Mesendoderm (in vitro differentiated cells): Measurements from ENCODE around the gene PPP1R1A.

Experiments
- DNase-seq: peaks from one replicate; pipeline ENCODE4 v3.0.0; 2013
- H2AK5ac ChIP-seq: 2 replicates; pipeline ENCODE4 v1.6.1; 2013; ENCODE audit warnings: low read length, inconsistent platforms
- H2BK120ac ChIP-seq: 2 replicates; pipeline ENCODE4 v1.6.1; 2013; ENCODE audit warnings: low read depth, mild to moderate bottlenecking, low read length, moderate library complexity, mixed read lengths
- H2BK15ac ChIP-seq: replicated peaks from 2 replicates; pipeline ENCODE4 v1.6.1; 2013; ENCODE audit warnings: low read depth, mild to moderate bottlenecking, moderate library complexity
- H2BK5ac ChIP-seq: 2 replicates; pipeline ENCODE4 v1.6.1; 2013; ENCODE audit warnings: low read length, inconsistent platforms
- H3K18ac ChIP-seq: 2 replicates; pipeline ENCODE4 v1.6.1; 2013; ENCODE audit warnings: mild to moderate bottlenecking, low read length, mixed read lengths
- H3K23ac ChIP-seq: one replicate; pipeline ENCODE4 v1.6.1; 2013; ENCODE audit warnings: low read length
- H3K27ac ChIP-seq: 2 replicates; pipeline ENCODE4 v1.5.1; 2013; ENCODE audit warnings: low read depth, mild to moderate bottlenecking, inconsistent platforms, low read length, moderate library complexity
- H3K27me3 ChIP-seq: 2 replicates; pipeline ENCODE4 v1.6.1; 2013; ENCODE audit warnings: low read length, control low read depth, mild to moderate bottlenecking, inconsistent platforms; ENCODE audit not compliant: insufficient read depth, poor library complexity
- H3K36me3 ChIP-seq: 2 replicates; pipeline ENCODE4 v1.6.1; 2013; ENCODE audit warnings: low read length, inconsistent platforms; ENCODE audit not compliant: control insufficient read depth, insufficient read depth
- H3K4ac ChIP-seq: one replicate; pipeline ENCODE4 v1.6.1; 2013; ENCODE audit warnings: low read depth, mild to moderate bottlenecking, low read length, moderate library complexity
- H3K4me1 ChIP-seq: 2 replicates; pipeline ENCODE4 v1.6.1; 2013; ENCODE audit warnings: low read depth, low read length, inconsistent platforms; ENCODE audit not compliant: control insufficient read depth
- H3K4me2 ChIP-seq: 2 replicates; pipeline ENCODE4 v1.6.1; 2013; ENCODE audit warnings: low read length
- H3K4me3 ChIP-seq: 2 replicates; pipeline ENCODE4 v1.5.1; 2013; ENCODE audit warnings: mild to moderate bottlenecking, low read length
- H3K56ac ChIP-seq: one replicate; pipeline ENCODE4 v1.6.1; 2013; ENCODE audit warnings: low read length
- H3K79me1 ChIP-seq: 2 replicates; pipeline ENCODE4 v1.6.1; 2013; ENCODE audit warnings: low read length, inconsistent platforms
- H3K79me2 ChIP-seq: 2 replicates; pipeline ENCODE4 v1.6.1; 2013; ENCODE audit warnings: mild to moderate bottlenecking, low read length; ENCODE audit not compliant: control insufficient read depth, insufficient read depth
- H3K9ac ChIP-seq: 2 replicates; pipeline ENCODE4 v1.6.1; 2013; ENCODE audit warnings: low read length, inconsistent platforms
- H4K5ac ChIP-seq: one replicate; pipeline ENCODE4 v1.6.1; 2013; ENCODE audit warnings: low read length
- H4K8ac ChIP-seq: one replicate; pipeline ENCODE4 v1.6.1; 2013; ENCODE audit warnings: low read depth, mild to moderate bottlenecking, control low read depth, low read length, moderate library complexity
- WGBS: extraction: QIAGEN DNeasy Blood & Tissue Kit; methylation state at CpG from one replicate; pipeline ENCODE4 v1.1.7; 2013; ENCODE audit warnings: low lambda C conversion rate, missing lambda C conversion rate; ENCODE audit not compliant: insufficient coverage; ENCODE audit errors: extremely low coverage; 5-methylcytosine and 5-hydroxymethylcytosine counted together

PPP1R1A gene

GRCh38 chr12:54566792-54567191, 21.7 kb downstream of the PPP1R1A start:
- Histone ChIP-seq H3K4me3 (no peak overlapping the region), H3K79me2 (no peaks in the 10 kb centered on the region), H3K36me3 (no peaks in the 10 kb centered on the region), H2BK120ac (no peak overlapping the region), H2AK5ac (no peak overlapping the region), H3K79me1 (no peaks in the 10 kb centered on the region), H3K4ac (no peak overlapping the region), H2BK15ac (no peak overlapping the region), H3K4me1 (peaks cover 15% of the 10 kb centered on the region), H4K5ac (no peak overlapping the region), H3K23ac (no peak overlapping the region), H3K18ac (no peak overlapping the region), H3K9ac (no peak overlapping the region), H2BK5ac (no peak overlapping the region), H3K27ac (no peak overlapping the region), H4K8ac (peak overlapping the region; percentile 30), H3K27me3 (peaks cover 2% of the 10 kb centered on the region), H3K56ac (no peak overlapping the region), H3K4me2 (no peak overlapping the region)
- no CpG with 5 or more reads among the region's 5 CpGs for WGBS
- DNase-seq = no peak

- Histone ChIP-seq H3K27ac (no peak overlapping the region), H3K27me3 (peaks cover 2% of the 10 kb centered on the region), H2AK5ac (no peak overlapping the region), H3K4me1 (peaks cover 15% of the 10 kb centered on the region), H3K9ac (no peak overlapping the region), H3K36me3 (no peaks in the 10 kb centered on the region), H4K5ac (no peak overlapping the region), H2BK120ac (no peak overlapping the region), H3K4me3 (no peak overlapping the region), H3K4me2 (no peak overlapping the region), H3K79me2 (no peaks in the 10 kb centered on the region), H3K18ac (no peak overlapping the region), H2BK5ac (no peak overlapping the region), H4K8ac (peak overlapping the region; percentile 30), H3K4ac (peak overlapping the region; percentile 6), H3K23ac (no peak overlapping the region), H2BK15ac (no peak overlapping the region), H3K56ac (peak overlapping the region; percentile 8), H3K79me1 (no peaks in the 10 kb centered on the region)
- DNase-seq = no peak
- no CpG with 5 or more reads among the region's 3 CpGs for WGBS
Observed at GRCh38 chr12:54565986-54566544, 22.4 kb downstream of the PPP1R1A start.

- H3K79me1 ChIP-seq = no peaks in the 10 kb centered on the region
- no peak overlapping the region for H3K18ac ChIP-seq
- no peak overlapping the region for H3K4me2 ChIP-seq
- H3K27me3 ChIP-seq = peaks cover 2% of the 10 kb centered on the region
- peak; percentile 76 for DNase-seq
- no peak overlapping the region for H2BK120ac ChIP-seq
- H3K4me3 ChIP-seq = no peak overlapping the region
- no peak overlapping the region for H3K27ac ChIP-seq
- peak overlapping the region; percentile 62 for H3K56ac ChIP-seq
- H3K9ac ChIP-seq = no peak overlapping the region
- H3K4me1 ChIP-seq = peaks cover 18% of the 10 kb centered on the region
- no peak overlapping the region for H4K8ac ChIP-seq
- no peak overlapping the region for H2BK5ac ChIP-seq
- H3K23ac ChIP-seq = peak overlapping the region; percentile 11
- H3K79me2 ChIP-seq = no peaks in the 10 kb centered on the region
- H3K4ac ChIP-seq = no peak overlapping the region
- H4K5ac ChIP-seq = no peak overlapping the region
- no peak overlapping the region for H2AK5ac ChIP-seq
- no peak overlapping the region for H2BK15ac ChIP-seq
- H3K36me3 ChIP-seq = no peaks in the 10 kb centered on the region
- no CpG with 5 or more reads among the region's 10 CpGs for WGBS
Observed at GRCh38 chr12:54565310-54565985, 23.0 kb downstream of the PPP1R1A start.

- Histone ChIP-seq H3K23ac (no peak overlapping the region), H4K8ac (no peak overlapping the region), H3K9ac (no peak overlapping the region), H3K79me1 (no peaks in the 10 kb centered on the region), H3K4ac (no peak overlapping the region), H3K18ac (no peak overlapping the region), H2BK120ac (no peak overlapping the region), H3K27ac (no peak overlapping the region), H2BK15ac (no peak overlapping the region), H3K27me3 (peaks cover 2% of the 10 kb centered on the region), H3K4me1 (peaks cover 18% of the 10 kb centered on the region), H3K79me2 (no peaks in the 10 kb centered on the region), H3K4me3 (no peak overlapping the region), H3K56ac (peak overlapping the region; percentile 62), H4K5ac (no peak overlapping the region), H3K4me2 (no peak overlapping the region), H2BK5ac (no peak overlapping the region), H3K36me3 (no peaks in the 10 kb centered on the region), H2AK5ac (no peak overlapping the region)
- DNase-seq = peak; percentile 65
- WGBS = no CpG with 5 or more reads among the region's 5 CpGs
Observed at GRCh38 chr12:54564768-54565167, 23.7 kb downstream of the PPP1R1A start.

GRCh38 chr12:54563787-54564186, 24.7 kb downstream of the PPP1R1A start:
- H2BK5ac ChIP-seq = no peak overlapping the region
- no peaks in the 10 kb centered on the region for H3K79me2 ChIP-seq
- H3K79me1 ChIP-seq = no peaks in the 10 kb centered on the region
- H2BK15ac ChIP-seq = no peak overlapping the region
- no peak overlapping the region for H3K27ac ChIP-seq
- no peak overlapping the region for H2AK5ac ChIP-seq
- no peak overlapping the region for H3K18ac ChIP-seq
- H2BK120ac ChIP-seq = no peak overlapping the region
- no peak overlapping the region for H3K9ac ChIP-seq
- H3K27me3 ChIP-seq = peaks cover 2% of the 10 kb centered on the region
- no CpG with 5 or more reads among the region's 1 CpG for WGBS
- H3K23ac ChIP-seq = no peak overlapping the region
- no peak for DNase-seq
- H3K4me2 ChIP-seq = no peak overlapping the region
- H3K56ac ChIP-seq = no peak overlapping the region
- no peaks in the 10 kb centered on the region for H3K36me3 ChIP-seq
- H3K4me1 ChIP-seq = peaks cover 18% of the 10 kb centered on the region
- H4K5ac ChIP-seq = no peak overlapping the region
- H3K4me3 ChIP-seq = no peak overlapping the region
- H4K8ac ChIP-seq = no peak overlapping the region
- no peak overlapping the region for H3K4ac ChIP-seq
